Retina (tissue), 1 donor: ENCODE data around the gene NPAS3.
"Not testable (repeated sequence)": the region's sequence is repeated elsewhere in the genome, so short reads cannot be mapped to it uniquely, and the experiment has no call there.

Source experiments
- DNase-seq: peaks from one replicate; pipeline ENCODE4 v3.0.0-alpha.2; 2016

Gene NPAS3

GRCh38 chr14:33088274-33088673 is 149.6 kb downstream of the NPAS3 start:
- not testable (repeated sequence) for DNase-seq

DNA sequence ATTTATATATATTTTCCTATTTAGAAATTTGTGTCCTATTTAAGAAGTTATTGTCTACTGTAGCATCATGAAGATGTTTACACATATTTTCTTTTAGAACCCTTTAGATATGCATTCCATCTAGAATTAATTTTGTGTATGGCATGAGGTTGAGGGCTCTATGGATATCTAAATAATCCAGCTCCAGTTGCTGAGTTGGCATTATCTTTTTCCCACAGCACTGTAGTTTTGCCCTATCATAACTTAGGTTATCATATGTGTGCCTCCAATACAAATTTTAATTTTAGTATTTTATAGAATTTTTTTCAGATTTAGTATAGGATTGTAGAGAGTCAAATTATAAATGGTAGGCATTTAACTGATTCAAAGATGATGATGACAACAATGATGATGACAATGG is 159.3 kb downstream of the NPAS3 start:
- no peak for DNase-seq

DNA sequence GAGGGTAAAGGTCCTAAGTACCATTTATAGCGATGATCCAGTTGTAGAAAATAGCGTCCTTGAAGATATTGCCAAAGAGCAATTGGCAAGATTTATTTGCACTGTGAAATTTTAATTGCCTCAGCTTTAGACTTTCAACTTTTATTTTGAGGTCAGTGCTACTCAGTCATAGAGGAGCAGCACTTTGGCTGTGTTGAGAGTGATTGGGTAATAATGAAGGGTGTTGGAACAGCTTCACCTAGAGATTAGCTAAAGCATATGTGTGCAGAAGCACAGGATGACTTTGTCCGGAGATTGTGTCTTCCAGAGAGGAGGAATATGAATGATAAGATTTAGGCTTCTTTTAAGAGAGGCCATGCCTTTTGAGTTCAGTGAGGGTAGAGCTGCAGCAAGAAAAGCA is 164.8 kb downstream of the NPAS3 start:
- DNase-seq, result no peak

DNA sequence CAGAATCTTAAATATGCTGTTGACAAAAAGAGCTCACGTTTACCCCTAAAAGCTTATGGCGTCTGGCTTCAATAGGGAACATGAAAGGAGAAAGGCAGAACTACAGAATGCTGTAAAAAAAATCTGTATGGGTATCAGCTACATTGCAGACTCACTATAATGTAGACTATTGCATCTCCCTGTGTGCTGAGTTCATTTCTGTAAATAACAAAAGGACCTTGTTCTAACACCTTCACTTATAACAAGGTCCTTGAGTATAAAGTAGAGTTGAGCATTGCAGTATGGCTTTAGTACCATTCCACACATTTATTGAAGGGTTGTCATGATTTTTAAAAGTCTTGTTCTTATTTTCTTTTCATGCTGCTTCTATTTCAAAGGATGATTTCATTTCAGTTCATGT is 165.3 kb downstream of the NPAS3 start:
- DNase-seq, result no peak

DNA sequence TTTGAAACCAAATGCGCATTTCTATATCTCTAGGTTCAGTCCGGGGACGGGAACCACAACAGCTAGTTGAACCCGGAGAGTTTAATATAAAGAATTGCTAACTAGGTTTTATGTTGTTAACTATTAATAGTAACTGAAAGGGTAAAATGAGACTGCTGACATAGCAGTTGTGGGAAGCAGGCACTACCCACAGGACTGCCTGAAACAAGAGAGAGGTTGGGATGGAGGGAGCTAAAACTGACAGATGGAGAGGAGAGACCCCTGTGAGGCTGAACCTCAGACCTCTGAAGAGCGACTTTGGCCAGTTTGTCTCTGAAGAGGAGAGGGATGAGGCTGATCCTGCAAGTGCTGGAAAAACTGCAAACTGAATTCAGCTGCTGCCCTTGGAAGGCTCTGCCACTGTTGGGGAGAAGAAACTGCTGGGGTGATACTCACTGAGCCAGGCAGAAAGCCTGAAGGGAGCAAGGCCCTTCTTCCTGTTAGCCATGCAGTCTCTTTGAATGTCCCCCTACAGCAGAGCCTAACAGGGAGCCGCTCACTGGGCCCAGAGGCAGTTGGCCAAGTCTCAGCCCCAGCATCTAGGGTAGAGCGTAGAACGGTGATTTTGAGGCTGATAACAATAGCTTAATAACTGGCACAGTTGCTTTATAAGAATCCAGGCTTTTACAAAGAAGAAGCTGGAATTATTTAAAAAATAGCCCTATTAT is 172.2 kb downstream of the NPAS3 start:
- DNase-seq, result no peak

DNA sequence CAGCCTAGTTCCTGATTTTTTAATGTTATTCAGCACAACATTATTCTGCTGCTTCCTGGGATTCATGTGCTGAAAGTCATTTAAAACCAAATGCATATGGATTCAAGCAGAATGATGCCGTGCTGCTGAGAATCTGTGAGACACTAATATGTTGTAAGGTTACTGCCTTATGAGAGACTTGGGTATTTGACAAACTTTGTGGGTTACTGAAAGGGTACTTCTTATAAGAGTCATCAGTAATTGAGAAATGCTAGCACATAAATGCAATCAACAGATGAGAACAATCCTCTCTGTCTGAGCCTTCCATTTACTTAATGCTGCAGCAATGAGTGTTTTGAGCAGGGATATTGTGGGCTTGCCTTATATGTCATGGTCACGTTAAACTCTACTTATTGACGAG is 175.7 kb downstream of the NPAS3 start:
- no peak for DNase-seq

GRCh38 chr14:33118668-33119067 is 180.0 kb downstream of the NPAS3 start:
- DNase-seq, result no peak

DNA sequence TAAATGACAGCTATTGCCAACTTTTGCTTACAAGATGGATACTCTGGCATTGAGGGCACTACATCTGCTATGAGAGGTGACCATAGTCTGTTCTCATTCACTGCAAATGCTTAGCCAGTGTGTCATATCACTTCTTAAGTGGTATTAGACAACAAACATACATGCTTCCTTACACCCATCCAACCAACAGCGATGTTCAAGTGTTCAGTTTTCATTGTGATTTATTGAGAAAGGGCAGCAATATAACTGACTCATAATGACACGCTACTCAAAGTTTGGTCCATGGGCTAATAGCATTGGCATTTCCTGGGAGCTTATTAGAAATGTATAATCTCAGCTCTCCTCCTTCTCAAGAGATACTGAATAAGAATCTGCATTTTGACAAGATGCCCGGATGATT is 181.7 kb downstream of the NPAS3 start:
- DNase-seq, result no peak

DNA sequence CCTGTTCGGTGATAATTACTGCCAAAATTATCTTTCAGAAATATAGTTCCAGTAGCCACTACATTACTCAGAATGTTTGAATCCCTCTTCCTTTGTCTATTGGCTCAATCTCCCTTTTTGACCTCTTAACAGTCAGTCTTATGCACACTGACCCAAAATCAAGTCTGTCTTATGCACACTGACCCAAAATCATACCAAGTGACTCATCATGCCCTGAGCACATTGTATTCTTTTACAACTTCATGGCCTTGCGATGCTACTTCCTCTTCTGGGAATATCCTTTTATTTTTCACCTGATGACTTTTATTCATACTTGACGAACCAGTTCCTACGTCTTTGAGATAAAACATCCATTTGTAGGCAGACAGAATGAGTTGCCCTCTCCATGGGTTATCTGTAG is 182.3 kb downstream of the NPAS3 start:
- DNase-seq, result no peak

DNA sequence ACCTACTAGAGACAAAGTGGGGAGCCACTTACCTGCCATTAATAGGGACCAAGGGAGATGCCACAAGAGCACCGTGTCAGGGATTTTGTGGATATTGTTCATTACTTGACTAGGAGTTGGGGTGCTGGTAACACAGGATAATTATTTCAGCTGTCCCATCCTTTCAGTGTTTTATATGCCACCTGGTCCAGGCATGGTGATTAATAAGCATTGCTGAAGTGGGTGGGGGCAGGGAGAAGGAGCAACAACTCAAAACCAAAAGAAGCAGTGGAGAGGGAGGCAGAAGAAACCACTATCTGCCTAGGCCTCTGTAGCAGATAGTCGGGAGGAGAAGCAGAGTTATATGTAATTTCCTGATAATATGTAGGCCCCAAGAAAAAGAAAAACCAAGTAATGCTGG is 184.6 kb downstream of the NPAS3 start:
- no peak for DNase-seq

DNA sequence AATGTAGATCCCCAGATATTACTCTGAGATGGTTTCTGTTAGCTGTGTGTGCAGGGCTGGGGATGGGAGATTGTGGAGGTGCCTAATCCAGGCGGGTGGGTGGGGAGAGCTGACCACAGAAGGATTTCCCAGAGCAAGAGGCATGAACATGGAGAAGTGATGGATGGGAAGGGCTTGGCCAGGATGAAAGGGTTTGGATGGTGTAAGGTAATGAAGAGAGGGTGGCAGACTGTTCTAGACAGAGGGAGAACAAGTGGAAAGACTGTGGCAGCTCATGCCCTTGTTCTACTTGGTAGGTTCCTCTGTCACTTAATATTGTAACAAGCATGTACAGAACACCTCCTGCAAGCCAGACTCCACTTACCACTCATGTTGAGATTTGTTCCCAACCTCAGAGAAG is 187.8 kb downstream of the NPAS3 start:
- DNase-seq, result no peak

GRCh38 chr14:33127531-33127930 is 188.9 kb downstream of the NPAS3 start:
- DNase-seq, result no peak

DNA sequence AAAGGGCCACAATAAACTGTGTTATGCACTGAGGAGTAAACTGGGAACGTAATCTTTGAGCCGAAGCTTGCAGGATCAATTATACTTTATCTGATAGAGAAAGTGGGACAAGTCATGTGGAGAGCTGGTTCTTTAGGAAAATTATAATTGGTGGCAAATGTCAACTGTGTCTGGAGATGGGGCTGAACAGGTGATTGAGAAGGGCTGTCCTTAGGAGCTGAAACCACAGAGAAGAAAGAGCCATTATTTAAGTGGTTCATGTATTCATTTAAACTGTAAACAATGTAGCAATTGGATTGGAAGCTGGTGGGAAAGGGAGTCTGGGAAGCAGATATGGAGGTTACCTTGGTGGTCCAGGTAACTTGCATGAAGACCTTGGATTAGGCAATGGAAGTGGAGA is 193.1 kb downstream of the NPAS3 start:
- DNase-seq, result no peak

DNA sequence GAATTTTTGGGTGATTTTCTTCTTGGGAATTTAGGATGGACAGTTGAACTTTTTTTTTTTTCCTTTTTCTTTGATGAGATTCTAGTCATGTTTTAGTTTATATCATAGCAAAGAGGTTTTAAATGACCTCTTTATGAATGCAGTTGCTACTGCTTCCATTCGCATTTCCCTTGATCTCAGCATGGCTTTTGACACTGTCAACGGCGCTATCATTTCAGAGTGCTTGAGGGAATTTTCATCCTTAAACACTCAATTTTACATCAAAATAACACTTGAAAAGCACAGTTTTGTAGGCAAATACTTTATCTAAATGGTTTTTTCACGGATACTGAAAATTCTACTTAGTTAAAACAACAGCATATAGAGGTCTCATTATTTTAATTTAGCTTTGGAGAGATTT is 195.5 kb downstream of the NPAS3 start:
- DNase-seq, result no peak

- DNase-seq, result no peak
Measured at GRCh38 chr14:33134975-33135374, 196.3 kb downstream of the NPAS3 start.

- DNase-seq, result no peak
Measured at GRCh38 chr14:33150666-33151428, 212.2 kb downstream of the NPAS3 start.

DNA sequence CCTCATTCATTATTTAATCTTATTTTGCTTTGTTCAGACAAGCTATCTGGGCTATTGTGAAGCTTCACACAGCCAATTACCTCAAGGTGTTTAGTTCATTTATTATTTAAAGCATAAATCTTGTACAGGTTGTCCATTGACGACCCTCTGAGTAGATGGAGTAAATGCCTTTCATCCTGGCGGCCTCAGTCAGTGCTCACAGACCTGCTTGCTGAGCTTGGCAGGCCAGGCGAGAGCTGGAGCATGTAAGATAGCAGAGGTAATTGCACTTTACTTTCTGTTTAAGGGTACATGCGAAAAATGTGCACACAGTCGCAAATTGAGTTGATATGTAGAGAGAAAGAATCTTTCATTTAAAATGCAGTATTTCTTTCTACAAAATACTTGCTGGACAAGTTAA is 224.4 kb downstream of the NPAS3 start:
- DNase-seq, result no peak

DNA sequence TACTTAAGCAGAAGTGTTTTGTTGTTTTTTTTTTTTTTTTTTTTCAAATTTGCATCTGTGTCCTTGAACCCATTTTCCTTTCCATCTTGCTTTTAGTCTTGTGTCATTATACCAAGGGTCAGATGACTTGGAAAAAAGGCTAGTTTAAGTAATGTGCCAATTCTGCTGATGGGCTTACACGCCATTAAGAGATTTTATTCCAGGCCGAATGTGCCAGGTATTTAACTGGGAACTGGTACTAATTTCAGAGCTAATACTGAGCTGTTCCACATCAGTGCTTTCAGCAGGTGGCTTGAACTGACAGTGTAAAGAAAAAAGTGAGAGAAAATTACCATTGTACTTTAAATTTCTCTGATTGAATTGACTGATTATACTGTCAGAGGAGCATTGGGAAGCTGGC is 224.9 kb downstream of the NPAS3 start:
- DNase-seq, result no peak

- peak; percentile 26 for DNase-seq
Measured at GRCh38 chr14:33165144-33165925, 226.7 kb downstream of the NPAS3 start.

GRCh38 chr14:33165926-33166289 is 227.2 kb downstream of the NPAS3 start:
- no peak for DNase-seq

- no peak for DNase-seq
Measured at GRCh38 chr14:33175951-33176350, 237.3 kb downstream of the NPAS3 start.

GRCh38 chr14:33184587-33184986 is 245.9 kb downstream of the NPAS3 start:
- no peak for DNase-seq

DNA sequence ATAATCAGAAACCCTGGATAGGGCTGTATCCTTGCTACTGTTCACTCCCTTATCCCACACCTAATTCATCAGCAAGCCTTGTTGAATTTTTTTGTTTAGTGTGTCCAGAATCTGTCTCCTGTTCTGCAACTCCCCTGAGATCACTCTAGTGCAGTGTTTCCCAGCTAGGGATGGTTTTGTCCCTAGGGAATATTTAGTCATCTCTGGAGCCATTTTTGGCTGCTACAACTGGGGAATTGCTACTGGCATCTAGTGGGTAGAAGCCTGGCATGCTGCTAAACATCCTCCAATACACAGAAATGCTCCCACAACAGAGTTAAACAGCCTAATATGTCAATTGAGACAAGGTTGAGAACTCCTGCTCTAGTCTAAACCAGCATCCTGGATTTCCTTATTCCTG is 248.0 kb downstream of the NPAS3 start:
- no peak for DNase-seq

DNA sequence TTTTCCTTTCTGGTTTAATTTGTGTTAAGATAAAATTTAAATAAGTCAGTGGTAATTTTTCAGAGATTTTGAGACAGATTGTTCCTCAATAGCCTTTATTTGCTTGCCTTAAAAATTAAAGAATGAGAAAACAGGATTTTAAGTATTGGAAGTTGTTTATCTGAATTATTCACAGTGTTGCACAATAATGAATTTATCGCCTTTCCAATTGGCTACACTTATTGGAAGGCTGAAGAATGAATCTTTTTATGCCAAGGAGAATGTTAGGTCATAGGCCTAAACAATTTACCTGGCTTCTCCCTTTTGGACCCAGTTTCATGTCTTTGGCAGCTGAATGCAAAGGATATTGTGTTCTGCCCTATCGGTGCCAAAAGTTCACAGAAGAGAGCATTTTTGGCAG is 250.2 kb downstream of the NPAS3 start:
- no peak for DNase-seq
